ENCODE results near the gene ID4.

- TF ChIP-seq CTCF (IDR thresholded peaks at IDR 0.05; ENCODE audit: poor library complexity) (no peak), EZH2 (IDR thresholded peaks at IDR 0.05; ENCODE audit: borderline replicate concordance) (no peak), EZH2phosphoT487 (IDR thresholded peaks at IDR 0.05; ENCODE audit: low read depth, severe bottlenecking, unreplicated experiment) (no peak)
Measured at GRCh38 chr6:19849755-19850154, 12.6 kb downstream of the ID4 start.
